HG03175 (cell line): ENCODE results near the gene HAUS8.

ENCODE experiments used
- ATAC-seq: cut with Tn5 transposase; IDR thresholded peaks from one replicate; pipeline ENCODE4 v1.9.1; 2021; ENCODE audit warnings: mild to moderate bottlenecking, moderate library complexity; ENCODE audit not compliant: unreplicated experiment

HAUS8 gene

DNA sequence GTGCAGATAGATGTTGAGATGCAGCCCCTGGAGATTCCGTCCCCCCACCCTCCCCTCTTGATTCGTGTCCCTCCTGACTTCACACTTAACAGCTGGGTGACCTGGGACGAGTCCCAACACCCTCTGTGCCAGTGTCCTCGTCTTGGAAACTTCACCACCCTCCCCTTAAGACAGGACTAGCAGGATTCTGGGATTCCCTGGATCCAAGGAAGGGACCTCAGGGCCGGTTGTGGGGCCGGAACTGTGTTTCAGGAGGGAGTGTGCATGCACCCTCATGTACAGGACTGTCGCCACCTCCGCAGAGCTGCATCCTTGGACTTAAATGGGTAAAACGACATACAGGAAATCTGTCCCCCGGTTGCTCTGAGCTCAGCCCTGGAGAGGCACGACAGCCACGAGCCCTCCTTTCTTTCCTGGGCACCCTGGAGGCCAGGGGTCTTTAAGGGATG lies 1.3 kb upstream of the HAUS8 start:
- no peak for ATAC-seq

DNA sequence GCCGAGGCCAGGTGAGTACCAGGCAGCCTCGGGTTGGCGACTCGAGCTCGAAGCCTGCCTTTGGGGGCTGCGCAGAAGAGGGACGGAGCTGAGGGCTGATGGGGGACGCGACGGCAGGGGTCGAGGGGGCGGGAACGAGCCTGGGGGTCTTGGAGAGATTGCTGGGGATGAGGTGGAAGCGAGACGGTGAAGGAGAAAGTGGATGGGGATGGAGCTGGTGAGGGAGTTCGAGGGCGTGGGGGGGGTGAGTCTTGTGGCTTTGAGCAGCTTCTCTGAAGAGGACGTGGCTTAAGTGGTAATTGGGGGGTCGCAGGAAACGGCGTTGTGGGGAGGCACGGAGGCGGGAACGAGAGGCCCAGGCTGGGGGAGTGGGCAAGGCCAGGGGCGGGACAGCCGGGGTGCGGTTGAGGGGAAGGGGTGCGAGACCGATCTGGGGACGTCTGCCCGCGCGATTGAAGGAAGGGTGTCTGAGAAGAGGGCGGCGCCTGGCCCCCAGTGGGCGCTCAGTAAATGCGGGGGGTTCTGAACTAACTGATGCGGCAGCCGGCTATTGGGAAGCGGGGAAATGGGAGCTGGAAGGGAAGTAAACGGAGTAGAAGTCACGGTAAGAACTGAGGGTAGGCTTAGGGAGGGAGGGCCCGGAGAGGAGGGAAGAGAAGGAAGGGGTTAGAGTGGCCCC lies 751 bp upstream of the HAUS8 start:
- ATAC-seq, result no peak

DNA sequence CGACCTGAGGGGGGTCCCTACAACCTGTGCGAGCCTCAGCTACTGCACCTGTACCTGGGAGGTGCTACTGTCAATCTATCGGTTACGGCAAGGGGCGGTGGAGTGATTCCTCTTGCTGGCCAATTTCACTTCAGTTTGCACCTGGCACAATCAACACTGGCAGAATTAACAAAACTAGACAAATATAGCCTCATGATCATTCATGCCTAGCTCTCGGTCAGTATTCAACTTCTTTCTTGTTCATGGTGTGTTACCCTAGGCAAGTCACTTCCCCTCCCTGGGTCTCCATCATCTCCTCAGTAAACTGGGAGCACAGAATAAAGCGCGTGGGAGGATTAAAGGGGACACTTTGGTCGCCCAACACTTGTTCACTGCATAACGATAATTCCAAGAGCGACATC lies 618 bp downstream of the HAUS8 start:
- no peak for ATAC-seq

- ATAC-seq, result no peak
Observed at GRCh38 chr19:17073869-17074633, 1.2 kb downstream of the HAUS8 start.

- ATAC-seq, result no peak
Observed at GRCh38 chr19:17070912-17071311, 4.3 kb downstream of the HAUS8 start.

GRCh38 chr19:17070421-17070820 lies 4.8 kb downstream of the HAUS8 start:
- ATAC-seq, result no peak

- ATAC-seq, result no peak
Observed at GRCh38 chr19:17069193-17069592, 6.1 kb downstream of the HAUS8 start.

- no peak for ATAC-seq
Observed at GRCh38 chr19:17063428-17063827, 11.8 kb downstream of the HAUS8 start.

DNA sequence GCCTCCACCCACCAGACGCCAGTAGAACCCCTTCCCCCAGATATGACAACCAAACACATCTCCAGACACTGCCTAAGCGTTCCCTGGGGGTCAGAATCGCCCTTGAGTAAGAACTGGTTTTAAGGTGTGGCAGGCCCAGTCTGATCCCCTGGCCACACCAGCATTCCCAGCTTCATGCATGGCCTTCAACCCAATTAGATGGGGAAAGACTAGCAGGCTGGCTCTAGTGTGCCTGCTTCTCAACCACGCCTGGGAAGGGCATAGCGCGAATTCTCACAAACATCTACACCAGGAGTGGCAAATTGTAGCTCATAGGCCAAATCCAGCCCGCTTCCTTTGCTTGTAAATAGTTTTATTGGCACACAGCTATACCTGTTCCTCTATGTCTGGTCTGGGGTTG lies 13.6 kb downstream of the HAUS8 start:
- ATAC-seq, result no peak

DNA sequence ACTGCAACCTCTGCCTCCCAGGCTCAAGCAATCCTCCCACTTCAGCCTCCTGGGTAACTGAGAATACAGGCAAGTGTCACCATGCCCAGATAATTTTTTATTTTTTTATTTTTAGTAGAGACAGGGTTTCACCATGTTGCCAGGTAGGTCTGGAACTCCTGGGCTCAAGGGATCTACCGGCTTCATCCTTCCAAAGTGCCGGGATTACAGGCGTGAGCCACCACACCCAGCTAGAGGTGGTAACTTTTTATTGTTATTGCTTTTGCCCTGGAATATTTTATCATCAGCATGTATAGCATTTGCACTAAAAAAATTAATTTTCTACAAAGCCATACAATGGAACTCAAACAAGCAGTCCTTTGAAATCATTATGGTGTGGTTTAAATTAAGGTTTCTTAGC lies 14.0 kb downstream of the HAUS8 start:
- no peak for ATAC-seq

DNA sequence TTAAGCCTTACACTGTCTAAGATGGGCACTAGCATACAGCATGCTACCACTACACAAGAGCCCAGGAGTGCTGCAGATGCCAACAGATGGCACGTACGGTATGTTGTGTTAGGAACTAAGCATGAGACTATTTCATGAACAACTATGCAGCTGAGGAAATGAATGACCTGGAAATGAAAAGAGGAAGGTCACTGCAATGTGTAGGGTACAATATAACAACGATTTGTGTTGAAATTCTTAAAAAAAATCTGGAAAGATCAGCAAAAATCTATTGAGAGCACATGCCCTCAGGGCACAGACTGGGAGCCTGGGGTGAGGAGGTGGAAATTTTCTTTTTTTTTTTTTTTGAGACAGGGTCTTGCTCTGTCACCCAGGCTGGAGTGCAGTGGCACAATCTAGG lies 14.4 kb downstream of the HAUS8 start:
- ATAC-seq, result no peak

GRCh38 chr19:17058236-17058635 lies 17.0 kb downstream of the HAUS8 start:
- ATAC-seq, result no peak

GRCh38 chr19:17055636-17056035 lies 19.6 kb downstream of the HAUS8 start:
- ATAC-seq, result no peak

DNA sequence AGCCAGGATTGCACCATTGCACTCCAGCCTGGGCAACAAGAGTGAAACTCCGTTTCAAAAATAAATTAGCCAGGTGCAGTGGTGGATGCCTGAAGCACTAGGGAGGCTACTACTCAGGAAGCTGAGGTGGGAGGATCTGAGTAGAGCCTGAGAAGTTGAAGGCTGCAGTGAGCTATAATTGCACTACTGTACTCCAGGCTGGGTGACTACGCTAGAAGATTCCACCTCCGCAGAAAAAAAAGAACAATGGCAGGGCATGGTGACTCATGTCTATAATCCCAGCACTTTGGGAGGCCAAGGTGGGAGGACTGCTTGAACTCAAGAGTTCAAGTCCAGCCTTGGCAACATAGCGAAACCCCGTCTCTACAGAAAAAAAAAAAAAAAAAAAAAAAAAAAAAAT lies 20.5 kb downstream of the HAUS8 start:
- ATAC-seq, result no peak

- no peak for ATAC-seq
Observed at GRCh38 chr19:17052439-17052838, 22.8 kb downstream of the HAUS8 start.

DNA sequence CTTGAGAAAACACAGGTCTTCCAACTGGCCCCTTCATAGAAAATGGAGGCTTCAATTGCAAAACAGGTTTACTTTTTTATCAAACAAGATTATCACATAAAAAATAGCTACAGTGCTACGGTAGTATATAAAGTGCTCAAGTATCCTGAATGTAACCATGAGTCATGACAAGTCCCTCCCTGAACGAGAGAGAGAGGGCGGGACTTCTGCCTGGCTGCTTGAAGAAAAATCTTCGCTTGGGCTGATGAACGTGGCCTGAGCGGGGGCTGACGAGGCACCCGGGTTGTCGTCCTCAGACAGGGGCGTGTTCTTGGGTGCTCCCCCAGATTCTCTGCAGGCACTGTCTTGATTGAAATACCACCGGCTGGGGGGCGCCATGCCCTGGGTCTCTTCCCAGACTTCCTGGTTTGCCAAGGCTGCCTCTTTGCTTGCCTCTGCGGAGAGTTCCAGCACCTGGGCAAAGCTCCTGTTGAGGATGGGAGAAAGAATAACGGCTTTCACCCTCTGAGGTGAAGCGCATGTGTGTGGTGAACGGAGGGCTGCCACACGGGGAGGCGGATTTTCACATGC lies 25.5 kb downstream of the HAUS8 start:
- ATAC-seq, result no peak

DNA sequence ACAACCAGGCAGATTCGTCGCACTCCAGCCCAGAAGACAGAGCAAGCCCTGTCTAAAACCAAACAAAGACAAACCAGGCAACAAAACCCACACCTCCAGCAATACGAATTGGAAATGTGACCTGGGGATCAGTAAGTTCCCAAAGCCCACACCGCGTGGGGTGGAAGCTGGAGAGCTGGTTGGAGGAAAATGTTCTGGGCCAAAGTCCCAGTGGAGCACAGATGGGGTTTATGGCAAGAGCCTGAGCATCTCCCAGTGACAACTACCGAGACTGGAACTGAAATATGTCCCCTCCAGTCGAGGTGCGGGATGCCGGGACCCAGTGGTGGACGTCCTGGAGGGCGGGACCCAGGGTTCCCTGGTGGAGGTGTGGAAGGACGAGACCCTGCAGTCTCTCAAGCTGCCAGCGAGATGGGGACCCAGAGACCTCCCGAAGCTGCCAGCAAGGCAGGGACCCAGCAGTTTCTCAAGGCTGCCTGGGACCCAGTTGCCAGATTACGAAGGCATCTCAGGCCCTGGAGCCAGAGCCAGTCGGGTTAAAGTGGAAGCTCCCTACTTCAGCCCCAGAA lies 26.3 kb downstream of the HAUS8 start:
- no peak for ATAC-seq

DNA sequence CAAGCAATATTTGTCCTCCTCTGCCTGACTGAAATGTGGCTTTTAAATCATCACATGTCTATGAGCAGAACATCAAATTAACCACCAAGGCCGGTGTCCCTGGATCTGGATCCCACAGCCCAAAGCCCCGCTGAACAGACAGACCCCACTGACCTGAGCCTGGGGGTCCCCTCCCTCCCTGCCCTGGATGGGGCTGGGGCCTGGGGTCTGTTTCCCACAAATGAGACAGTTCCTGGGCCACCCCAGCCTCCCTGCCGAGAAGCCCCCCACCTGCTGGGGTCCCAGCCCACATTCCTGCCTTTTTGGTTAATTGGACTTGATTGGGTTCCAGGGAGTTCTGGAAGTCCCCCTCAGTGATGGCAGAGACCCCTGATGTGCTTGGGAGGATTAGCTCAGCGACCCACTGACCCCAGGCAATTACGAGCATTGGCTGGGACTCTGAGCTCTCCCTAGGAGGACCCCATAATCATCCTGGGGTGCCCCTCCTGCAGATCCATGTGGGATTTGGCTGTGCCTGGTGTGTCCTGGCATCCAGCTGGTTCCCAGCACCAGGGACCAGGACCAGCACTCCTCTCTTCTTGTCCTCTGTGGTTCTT lies 29.2 kb downstream of the HAUS8 start:
- no peak for ATAC-seq

DNA sequence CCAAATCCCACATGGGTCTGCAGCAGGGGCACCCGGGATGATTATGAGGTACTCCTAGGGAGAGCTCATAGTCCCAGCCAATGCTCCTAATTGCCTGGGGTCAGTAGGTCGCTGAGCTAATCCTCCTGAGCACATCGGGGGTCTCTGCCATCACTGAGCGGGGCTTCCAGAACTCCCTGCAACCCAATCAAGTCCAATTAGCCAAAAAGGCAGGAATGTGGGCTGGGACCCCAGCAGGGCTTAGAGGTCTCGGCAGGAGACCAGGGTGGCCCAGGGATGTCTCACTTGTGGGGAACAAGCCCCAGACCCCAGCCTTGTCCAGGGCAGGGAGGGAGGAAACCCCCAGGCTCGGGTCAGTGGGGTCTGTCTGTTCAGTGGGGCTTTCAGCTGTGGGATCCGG lies 31.5 kb downstream of the HAUS8 start:
- no peak for ATAC-seq

- ATAC-seq, result no peak
Observed at GRCh38 chr19:17041976-17042375, 33.3 kb downstream of the HAUS8 start.

- no peak for ATAC-seq
Observed at GRCh38 chr19:17037966-17038500, 37.2 kb downstream of the HAUS8 start.
